ENCODE results near the gene PUM1. TPM values are rescaled to one million over a fixed set of nuclear protein-coding genes. Genes with fewer than 3 reads are reported as not detected.
"Not testable (repeated sequence)": the region's sequence is repeated elsewhere in the genome, so short reads cannot be mapped to it uniquely, and the experiment has no call there.

The PUM1 gene
- total RNA-seq, 1 donor from 2014 or later, result 185 TPM

GRCh38 chr1:30942326-30942963 is 123.1 kb downstream of the PUM1 start:
- no peak for TF ChIP-seq CTCF (conservative IDR thresholded peaks at IDR 0.05)
- no peaks in the 10 kb centered on the region for H3K4me1 Mint-ChIP-seq (ENCODE audit: unreplicated experiment)
- peaks cover 47% of the 10 kb centered on the region for H3K36me3 Mint-ChIP-seq
- DNase-seq (ENCODE audit: extremely low spot score, unreplicated experiment), result no peak
- no peak overlapping the region for H3K4me3 Mint-ChIP-seq
- peak overlapping the region; percentile 39 for H3K27ac Mint-ChIP-seq
- H3K27me3 Mint-ChIP-seq, result no peaks in the 10 kb centered on the region
- H3K9me3 Mint-ChIP-seq, result no peaks in the 10 kb centered on the region

GRCh38 chr1:30940541-30940940 is 125.0 kb downstream of the PUM1 start:
- no peaks in the 10 kb centered on the region for H3K27me3 Mint-ChIP-seq
- H3K4me3 Mint-ChIP-seq, result no peak overlapping the region
- no peaks in the 10 kb centered on the region for H3K4me1 Mint-ChIP-seq (ENCODE audit: unreplicated experiment)
- H3K36me3 Mint-ChIP-seq, result peaks cover 52% of the 10 kb centered on the region
- no peak overlapping the region for H3K27ac Mint-ChIP-seq
- no peak for DNase-seq (ENCODE audit: extremely low spot score, unreplicated experiment)
- H3K9me3 Mint-ChIP-seq, result no peaks in the 10 kb centered on the region
- no peak for TF ChIP-seq CTCF (conservative IDR thresholded peaks at IDR 0.05)

- H3K4me1 Mint-ChIP-seq (ENCODE audit: unreplicated experiment), result peaks cover 21% of the 10 kb centered on the region
- H3K27me3 Mint-ChIP-seq, result no peaks in the 10 kb centered on the region
- peak overlapping the region; percentile 65 for H3K4me3 Mint-ChIP-seq
- no peak for DNase-seq (ENCODE audit: extremely low spot score, unreplicated experiment)
- peaks cover 52% of the 10 kb centered on the region for H3K36me3 Mint-ChIP-seq
- no peaks in the 10 kb centered on the region for H3K9me3 Mint-ChIP-seq
- TF ChIP-seq CTCF (conservative IDR thresholded peaks at IDR 0.05), result no peak
- peak overlapping the region; percentile 35 for H3K27ac Mint-ChIP-seq
These were observed 128.9 kb downstream of the PUM1 start for GRCh38 chr1:30936541-30937171.

GRCh38 chr1:30935758-30936157 is 129.8 kb downstream of the PUM1 start:
- not testable (repeated sequence) for DNase-seq (ENCODE audit: extremely low spot score, unreplicated experiment); H3K9me3 Mint-ChIP-seq; H3K27me3 Mint-ChIP-seq; H3K4me3 Mint-ChIP-seq; H3K27ac Mint-ChIP-seq
- H3K36me3 Mint-ChIP-seq, result peaks cover 47% of the 10 kb centered on the region
- H3K4me1 Mint-ChIP-seq (ENCODE audit: unreplicated experiment), result peaks cover 30% of the 10 kb centered on the region

- peak overlapping the region; percentile 88 for H3K27ac Mint-ChIP-seq
- no peak for TF ChIP-seq CTCF (conservative IDR thresholded peaks at IDR 0.05)
- H3K4me1 Mint-ChIP-seq (ENCODE audit: unreplicated experiment), result peaks cover 40% of the 10 kb centered on the region
- no peaks in the 10 kb centered on the region for H3K27me3 Mint-ChIP-seq
- H3K9me3 Mint-ChIP-seq, result no peaks in the 10 kb centered on the region
- H3K4me3 Mint-ChIP-seq, result peak overlapping the region; percentile 50
- no peak for DNase-seq (ENCODE audit: extremely low spot score, unreplicated experiment)
- peaks cover 39% of the 10 kb centered on the region for H3K36me3 Mint-ChIP-seq
These were observed 130.9 kb downstream of the PUM1 start for GRCh38 chr1:30934613-30935012.

- no peak for DNase-seq (ENCODE audit: extremely low spot score, unreplicated experiment)
- H3K27me3 Mint-ChIP-seq, result no peaks in the 10 kb centered on the region
- peak overlapping the region; percentile 88 for H3K27ac Mint-ChIP-seq
- no peaks in the 10 kb centered on the region for H3K9me3 Mint-ChIP-seq
- H3K4me1 Mint-ChIP-seq (ENCODE audit: unreplicated experiment), result peaks cover 43% of the 10 kb centered on the region
- peak overlapping the region; percentile 68 for H3K4me3 Mint-ChIP-seq
- TF ChIP-seq CTCF (conservative IDR thresholded peaks at IDR 0.05), result no peak
- peaks cover 35% of the 10 kb centered on the region for H3K36me3 Mint-ChIP-seq
These were observed 131.7 kb downstream of the PUM1 start for GRCh38 chr1:30933874-30934252.
